ENCODE data around the gene KYNU.

Gene KYNU

DNA sequence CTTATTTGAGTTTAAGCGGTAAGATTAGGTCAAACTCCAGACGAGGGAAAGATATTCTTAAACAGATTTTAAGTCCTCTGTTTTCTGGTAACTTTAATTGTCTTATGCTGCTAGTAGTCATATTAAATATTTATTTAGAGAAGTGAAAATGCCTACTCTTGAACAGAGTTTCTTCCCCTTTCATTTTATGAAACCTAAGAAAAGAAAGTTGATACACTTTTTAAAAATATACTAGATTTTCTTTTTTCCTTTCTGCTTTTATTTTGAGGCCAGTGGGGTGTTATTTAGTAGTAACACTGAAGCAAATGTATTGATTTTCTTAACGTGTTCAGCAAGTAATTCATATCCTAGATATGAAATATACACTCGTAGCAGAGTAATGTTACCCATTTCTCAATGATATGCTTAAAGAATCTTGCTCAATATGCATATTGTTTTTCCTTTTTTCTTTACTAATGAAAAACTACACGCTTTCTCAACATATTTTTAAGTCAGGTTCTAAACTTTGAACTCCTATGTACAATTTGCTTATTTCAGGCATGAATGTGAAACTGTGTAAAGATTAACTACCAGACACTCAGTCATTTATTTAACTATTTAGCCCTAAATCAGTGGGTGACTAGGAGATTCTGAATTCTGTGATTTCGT is 691 bp downstream of the KYNU start (continued):
- no peak for TF ChIP-seq ZNF660 (tag by site-specific recombination; IDR thresholded peaks at IDR 0.05)
- TF ChIP-seq, protein P1, sequence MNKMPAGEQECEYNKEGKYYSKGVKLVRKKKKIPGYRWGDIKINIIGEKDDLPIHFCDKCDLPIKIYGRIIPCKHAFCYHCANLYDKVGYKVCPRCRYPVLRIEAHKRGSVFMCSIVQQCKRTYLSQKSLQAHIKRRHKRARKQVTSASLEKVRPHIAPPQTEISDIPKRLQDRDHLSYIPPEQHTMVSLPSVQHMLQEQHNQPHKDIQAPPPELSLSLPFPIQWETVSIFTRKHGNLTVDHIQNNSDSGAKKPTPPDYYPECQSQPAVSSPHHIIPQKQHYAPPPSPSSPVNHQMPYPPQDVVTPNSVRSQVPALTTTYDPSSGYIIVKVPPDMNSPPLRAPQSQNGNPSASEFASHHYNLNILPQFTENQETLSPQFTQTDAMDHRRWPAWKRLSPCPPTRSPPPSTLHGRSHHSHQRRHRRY (tag by site-specific recombination; IDR thresholded peaks at IDR 0.05) = no peak

- Histone ChIP-seq H3K36me3 (ENCODE audit: control insufficient read depth in 2 of 2, insufficient read depth in 1 of 2, low read length in 2 of 2) (no peaks in the 10 kb centered on the region), H3K4me1 (ENCODE audit: control insufficient read depth, insufficient read depth, low read length) (no peaks in the 10 kb centered on the region), H3K27ac (ENCODE audit: extremely low read depth, low read depth, low read length) (no peak overlapping the region), H3K4me3 (ENCODE audit: low read depth, low read length) (no peak overlapping the region), H3K9me3 (ENCODE audit: control insufficient read depth, insufficient read depth, low read depth, low read length) (no peaks in the 10 kb centered on the region)
- ChIA-PET POLR2A (no interaction called here), CTCF (no interaction called here)
- TF ChIP-seq ZNF48 (tag by site-specific recombination; IDR thresholded peaks at IDR 0.05) = no peak
Measured at GRCh38 chr2:142879151-142879550, 1.7 kb downstream of the KYNU start.

DNA sequence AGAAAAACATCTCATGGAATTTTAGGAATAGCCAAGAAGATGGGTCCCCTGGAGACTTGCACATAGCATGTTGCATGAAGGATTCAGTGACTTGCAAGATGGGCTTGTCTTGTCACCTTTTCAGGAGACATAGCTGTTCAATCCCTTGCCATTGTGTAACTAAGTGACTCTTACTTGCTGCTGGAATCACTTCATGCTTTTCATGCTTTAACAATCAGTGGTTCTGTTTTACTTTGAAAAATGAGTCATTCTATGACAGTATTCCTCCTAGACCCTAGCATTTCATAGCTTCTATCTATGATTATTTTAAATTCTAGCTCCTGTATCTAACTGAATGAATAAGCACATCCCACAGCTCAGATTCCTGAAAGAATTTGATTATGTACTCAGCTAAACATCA is 2.8 kb downstream of the KYNU start:
- no peak overlapping the region for H3K27ac ChIP-seq (ENCODE audit: extremely low read depth, low read depth, low read length)
- H3K9me3 ChIP-seq (ENCODE audit: control insufficient read depth, insufficient read depth, low read depth, low read length) = no peaks in the 10 kb centered on the region
- no peaks in the 10 kb centered on the region for H3K36me3 ChIP-seq (ENCODE audit: control insufficient read depth in 2 of 2, insufficient read depth in 1 of 2, low read length in 2 of 2)
- H3K4me1 ChIP-seq (ENCODE audit: control insufficient read depth, insufficient read depth, low read length) = no peaks in the 10 kb centered on the region
- ChIA-PET CTCF (interaction anchor here (1.0 kb wide), 2 partner anchors 15 to 100 kb away, joined by 3 to 4 read pairs; no protein-coding TSS in a partner anchor), POLR2A (no interaction called here)
- TF ChIP-seq ZNF521 (tag by site-specific recombination; IDR thresholded peaks at IDR 0.05) (no peak), ZNF335 (tag by site-specific recombination; conservative IDR thresholded peaks at IDR 0.05) (no peak), ZNF19 (tag by site-specific recombination; IDR thresholded peaks at IDR 0.05; ENCODE audit: low read depth) (no peak), ZNF558 (tag by site-specific recombination; IDR thresholded peaks at IDR 0.05) (no peak), TRIM28 (IDR thresholded peaks at IDR 0.05; ENCODE audit: borderline replicate concordance, low read length) (no peak), ZNF701 (tag by site-specific recombination; IDR thresholded peaks at IDR 0.05) (no peak), GLI4 (tag by site-specific recombination; IDR thresholded peaks at IDR 0.05) (no peak), ZNF223 (tag by site-specific recombination; IDR thresholded peaks at IDR 0.05) (no peak), TCF7L2 (IDR thresholded peaks at IDR 0.05; ENCODE audit: borderline replicate concordance, low read depth, low read length) (no peak), ZNF112 (tag by site-specific recombination; IDR thresholded peaks at IDR 0.05) (no peak)
- TF ChIP-seq, protein P2, sequence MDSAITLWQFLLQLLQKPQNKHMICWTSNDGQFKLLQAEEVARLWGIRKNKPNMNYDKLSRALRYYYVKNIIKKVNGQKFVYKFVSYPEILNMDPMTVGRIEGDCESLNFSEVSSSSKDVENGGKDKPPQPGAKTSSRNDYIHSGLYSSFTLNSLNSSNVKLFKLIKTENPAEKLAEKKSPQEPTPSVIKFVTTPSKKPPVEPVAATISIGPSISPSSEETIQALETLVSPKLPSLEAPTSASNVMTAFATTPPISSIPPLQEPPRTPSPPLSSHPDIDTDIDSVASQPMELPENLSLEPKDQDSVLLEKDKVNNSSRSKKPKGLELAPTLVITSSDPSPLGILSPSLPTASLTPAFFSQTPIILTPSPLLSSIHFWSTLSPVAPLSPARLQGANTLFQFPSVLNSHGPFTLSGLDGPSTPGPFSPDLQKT (IDR thresholded peaks at IDR 0.05; ENCODE audit: borderline replicate concordance, low read depth, low read length) = no peak
- no peak overlapping the region for H3K4me3 ChIP-seq (ENCODE audit: low read depth, low read length)

DNA sequence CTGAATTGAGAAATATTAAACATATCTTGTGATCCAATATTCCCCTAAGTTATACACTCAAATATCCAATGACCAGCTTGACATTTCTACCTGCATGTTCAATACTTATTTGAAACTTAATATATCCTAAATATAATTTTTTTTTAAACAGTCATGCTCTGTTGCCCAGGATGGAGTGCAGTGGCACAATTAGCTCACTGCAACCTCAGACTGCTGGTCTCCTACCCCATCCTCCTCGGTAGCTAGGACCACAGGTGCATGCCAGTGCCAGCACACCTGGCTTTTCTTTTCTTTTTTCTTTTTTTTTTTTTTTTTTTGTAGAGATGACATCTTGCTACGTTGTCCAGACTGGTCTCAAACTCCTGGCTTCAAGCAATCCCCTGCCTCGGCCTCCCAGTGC is 4.2 kb downstream of the KYNU start:
- CTCF ChIA-PET = interaction anchor here (0.5 to 0.7 kb wide), 2 partner anchors 107 to 1012 kb away, joined by 3 to 6 read pairs; no protein-coding TSS in a partner anchor
- Histone ChIP-seq H3K9me3 (ENCODE audit: control insufficient read depth, insufficient read depth, low read depth, low read length) (no peaks in the 10 kb centered on the region), H3K4me1 (ENCODE audit: control insufficient read depth, insufficient read depth, low read length) (no peaks in the 10 kb centered on the region), H3K27ac (ENCODE audit: extremely low read depth, low read depth, low read length) (no peak overlapping the region), H3K36me3 (ENCODE audit: control insufficient read depth in 2 of 2, insufficient read depth in 1 of 2, low read length in 2 of 2) (no peaks in the 10 kb centered on the region), H3K4me3 (ENCODE audit: low read depth, low read length) (no peak overlapping the region)
- POLR2A ChIA-PET = no interaction called here
- TF ChIP-seq SCRT2 (tag by site-specific recombination; IDR thresholded peaks at IDR 0.05) (no peak), ZXDB (tag by site-specific recombination; IDR thresholded peaks at IDR 0.05) (no peak), IKZF3 (tag by site-specific recombination; IDR thresholded peaks at IDR 0.05) (no peak), ZNF561 (tag by site-specific recombination; IDR thresholded peaks at IDR 0.05; ENCODE audit: borderline replicate concordance) (no peak), ZNF701 (tag by site-specific recombination; IDR thresholded peaks at IDR 0.05) (no peak), SP2 (tag by site-specific recombination; IDR thresholded peaks at IDR 0.05) (no peak), SALL2 (tag by site-specific recombination; IDR thresholded peaks at IDR 0.05; ENCODE audit: borderline replicate concordance) (no peak), ZNF560 (tag by site-specific recombination; IDR thresholded peaks at IDR 0.05; ENCODE audit: borderline replicate concordance) (no peak), SETDB1 (IDR thresholded peaks at IDR 0.05; ENCODE audit: insufficient read length, low read length) (no peak), ZNF585B (tag by site-specific recombination; IDR thresholded peaks at IDR 0.05) (no peak)
- TF ChIP-seq, protein P3, sequence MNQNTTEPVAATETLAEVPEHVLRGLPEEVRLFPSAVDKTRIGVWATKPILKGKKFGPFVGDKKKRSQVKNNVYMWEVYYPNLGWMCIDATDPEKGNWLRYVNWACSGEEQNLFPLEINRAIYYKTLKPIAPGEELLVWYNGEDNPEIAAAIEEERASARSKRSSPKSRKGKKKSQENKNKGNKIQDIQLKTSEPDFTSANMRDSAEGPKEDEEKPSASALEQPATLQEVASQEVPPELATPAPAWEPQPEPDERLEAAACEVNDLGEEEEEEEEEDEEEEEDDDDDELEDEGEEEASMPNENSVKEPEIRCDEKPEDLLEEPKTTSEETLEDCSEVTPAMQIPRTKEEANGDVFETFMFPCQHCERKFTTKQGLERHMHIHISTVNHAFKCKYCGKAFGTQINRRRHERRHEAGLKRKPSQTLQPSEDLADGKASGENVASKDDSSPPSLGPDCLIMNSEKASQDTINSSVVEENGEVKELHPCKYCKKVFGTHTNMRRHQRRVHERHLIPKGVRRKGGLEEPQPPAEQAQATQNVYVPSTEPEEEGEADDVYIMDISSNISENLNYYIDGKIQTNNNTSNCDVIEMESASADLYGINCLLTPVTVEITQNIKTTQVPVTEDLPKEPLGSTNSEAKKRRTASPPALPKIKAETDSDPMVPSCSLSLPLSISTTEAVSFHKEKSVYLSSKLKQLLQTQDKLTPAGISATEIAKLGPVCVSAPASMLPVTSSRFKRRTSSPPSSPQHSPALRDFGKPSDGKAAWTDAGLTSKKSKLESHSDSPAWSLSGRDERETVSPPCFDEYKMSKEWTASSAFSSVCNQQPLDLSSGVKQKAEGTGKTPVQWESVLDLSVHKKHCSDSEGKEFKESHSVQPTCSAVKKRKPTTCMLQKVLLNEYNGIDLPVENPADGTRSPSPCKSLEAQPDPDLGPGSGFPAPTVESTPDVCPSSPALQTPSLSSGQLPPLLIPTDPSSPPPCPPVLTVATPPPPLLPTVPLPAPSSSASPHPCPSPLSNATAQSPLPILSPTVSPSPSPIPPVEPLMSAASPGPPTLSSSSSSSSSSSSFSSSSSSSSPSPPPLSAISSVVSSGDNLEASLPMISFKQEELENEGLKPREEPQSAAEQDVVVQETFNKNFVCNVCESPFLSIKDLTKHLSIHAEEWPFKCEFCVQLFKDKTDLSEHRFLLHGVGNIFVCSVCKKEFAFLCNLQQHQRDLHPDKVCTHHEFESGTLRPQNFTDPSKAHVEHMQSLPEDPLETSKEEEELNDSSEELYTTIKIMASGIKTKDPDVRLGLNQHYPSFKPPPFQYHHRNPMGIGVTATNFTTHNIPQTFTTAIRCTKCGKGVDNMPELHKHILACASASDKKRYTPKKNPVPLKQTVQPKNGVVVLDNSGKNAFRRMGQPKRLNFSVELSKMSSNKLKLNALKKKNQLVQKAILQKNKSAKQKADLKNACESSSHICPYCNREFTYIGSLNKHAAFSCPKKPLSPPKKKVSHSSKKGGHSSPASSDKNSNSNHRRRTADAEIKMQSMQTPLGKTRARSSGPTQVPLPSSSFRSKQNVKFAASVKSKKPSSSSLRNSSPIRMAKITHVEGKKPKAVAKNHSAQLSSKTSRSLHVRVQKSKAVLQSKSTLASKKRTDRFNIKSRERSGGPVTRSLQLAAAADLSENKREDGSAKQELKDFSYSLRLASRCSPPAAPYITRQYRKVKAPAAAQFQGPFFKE (tag by site-specific recombination; IDR thresholded peaks at IDR 0.05; ENCODE audit: borderline replicate concordance) = no peak

Data from HEK293 (cell line).